Right ventricle myocardium superior (tissue), 1 donor: ENCODE measurements around the gene LIFR. TPM values are rescaled to one million over a fixed set of nuclear protein-coding genes. Genes with fewer than 3 reads are reported as not detected.

Source experiments
- ATAC-seq: fragments of 200-7000 bp; cut with Tn5 transposase; one replicate; pipeline ENCODE4 v1.9.1; 2020; ENCODE audit warnings: mild to moderate bottlenecking; ENCODE audit not compliant: poor library complexity
- DNase-seq: peaks from one replicate; pipeline ENCODE4 v3.0.0-alpha.2; 2020
- intact Hi-C: fragments of 100-400 bp; cut with DNase I; formaldehyde crosslinking; loops from one replicate; pipeline ENCODE4 v1.11.2; 2022
- total RNA-seq: library from RNA; stranded (reverse); fragmentation: NEBNext Ultra II Directional; extraction: Animal tissue kit (Norgen Biotek cat#: 25700); gene quantifications from one replicate; pipeline ENCODE4 v1.2.1, GENCODE V29; 2021
- donor health status: DM: no; HTN: yes; CAD: no; lungs with severe emphysema.

LIFR gene
- total RNA-seq, 1 donor from 2014 or later = 53.2 TPM

DNA sequence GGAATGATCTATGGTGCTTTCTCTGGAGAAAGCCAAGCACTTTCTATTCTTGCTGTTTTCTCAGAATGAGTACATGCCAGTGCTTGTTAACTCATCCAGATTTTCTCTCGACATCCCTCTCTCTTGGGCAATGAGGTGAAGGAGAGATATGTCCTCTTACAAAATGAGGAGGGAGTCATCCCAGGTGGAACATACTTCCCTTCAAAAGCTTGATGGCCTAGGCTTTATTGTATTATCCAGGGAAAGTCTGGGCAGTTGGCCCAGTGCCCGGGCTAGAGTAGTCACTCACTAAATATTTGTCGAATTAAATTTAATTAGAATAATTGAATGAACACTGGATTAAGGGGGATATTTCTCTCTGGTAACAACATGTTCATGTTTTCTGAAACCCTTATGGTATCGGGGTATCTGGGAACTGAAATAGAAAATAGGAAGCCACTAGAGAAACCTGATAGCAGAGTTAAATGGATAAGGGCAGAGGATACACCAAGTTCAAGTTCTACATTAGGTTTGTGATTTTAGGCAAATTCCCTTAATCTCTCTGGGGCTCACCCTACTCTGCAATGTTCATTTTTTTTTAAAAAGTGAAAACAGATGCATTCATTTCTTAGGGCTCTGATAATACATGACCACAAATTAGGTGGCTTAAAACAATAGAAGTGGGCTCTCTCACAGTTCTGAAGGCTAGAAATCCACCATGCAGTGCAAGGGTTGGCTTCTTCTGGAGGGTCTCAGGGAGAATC lies 99.6 kb downstream of the LIFR start:
- no peak for ATAC-seq

DNA sequence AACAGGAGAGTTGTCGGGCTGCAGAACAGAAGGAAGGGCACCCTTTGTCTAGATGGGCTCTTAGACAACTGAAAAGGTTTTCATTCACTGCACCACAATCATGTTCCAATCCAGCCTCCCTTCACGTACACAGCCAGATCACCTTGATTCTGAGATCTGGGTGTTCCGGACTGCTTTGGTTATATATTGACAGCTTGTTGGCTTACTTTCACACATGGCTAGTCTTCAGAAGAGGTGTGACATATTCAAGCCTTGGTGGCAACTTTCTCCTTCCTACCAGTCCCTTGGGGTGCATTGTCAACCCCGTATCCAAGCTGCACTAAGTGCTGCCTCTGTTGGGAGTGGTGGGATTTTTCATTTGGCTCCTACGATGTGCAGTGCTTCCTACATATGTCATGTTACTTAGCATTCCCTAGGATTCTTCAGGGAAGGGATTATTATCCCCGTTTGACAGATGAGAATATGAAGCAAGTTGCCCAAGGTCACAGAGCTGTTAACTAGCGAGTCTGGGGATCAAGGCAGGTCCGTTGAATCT lies 100.6 kb downstream of the LIFR start:
- no peak for ATAC-seq
- intact Hi-C loops = no loop called here
- DNase-seq = no peak

More for the DNA sequence above, 99.6 kb downstream of the LIFR start:
- no peak for DNase-seq
- intact Hi-C loops = no loop called here

DNA sequence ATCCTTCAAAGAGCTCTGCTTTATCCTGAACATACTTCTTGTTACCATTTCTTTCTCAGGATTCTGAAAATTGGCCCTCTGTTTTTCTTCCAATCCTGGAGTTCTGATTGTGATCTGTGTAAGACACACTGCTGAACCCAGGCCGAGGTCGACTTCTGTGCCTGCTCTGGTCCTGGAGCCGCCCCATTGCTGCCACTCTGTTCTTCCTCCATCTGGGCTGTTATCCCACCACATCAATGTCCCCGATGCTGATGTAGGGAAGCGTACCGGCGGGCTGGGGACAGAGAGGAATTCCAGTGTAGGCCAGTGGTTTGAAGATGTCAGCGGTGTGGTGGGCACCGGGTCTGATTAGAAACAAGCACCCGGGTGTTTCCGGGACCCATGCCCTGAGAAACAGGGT lies 102.5 kb downstream of the LIFR start:
- intact Hi-C loops = no loop called here
- DNase-seq = peak; percentile 29
- ATAC-seq = no peak

DNA sequence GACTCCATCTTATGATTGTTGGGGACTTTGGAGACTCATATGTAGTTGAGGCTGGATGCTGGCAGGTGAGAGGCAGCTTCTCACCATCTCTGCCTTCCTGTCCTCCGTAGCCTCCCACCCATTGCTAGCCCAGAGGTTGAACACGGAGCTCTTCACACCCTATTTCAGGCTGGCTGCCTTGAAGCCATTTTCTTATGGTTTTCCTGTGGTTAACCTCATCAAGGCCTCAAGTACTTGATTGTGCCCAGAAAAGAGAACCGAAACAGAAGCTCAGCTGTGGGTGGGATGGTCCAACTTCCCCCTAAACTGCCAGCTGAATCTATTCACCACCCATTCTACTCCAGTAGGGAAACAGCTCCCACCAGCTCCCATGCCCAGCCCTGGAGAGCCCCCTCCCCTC lies 102.9 kb downstream of the LIFR start:
- intact Hi-C loops = no loop called here
- DNase-seq = peak; percentile 13
- no peak for ATAC-seq

DNA sequence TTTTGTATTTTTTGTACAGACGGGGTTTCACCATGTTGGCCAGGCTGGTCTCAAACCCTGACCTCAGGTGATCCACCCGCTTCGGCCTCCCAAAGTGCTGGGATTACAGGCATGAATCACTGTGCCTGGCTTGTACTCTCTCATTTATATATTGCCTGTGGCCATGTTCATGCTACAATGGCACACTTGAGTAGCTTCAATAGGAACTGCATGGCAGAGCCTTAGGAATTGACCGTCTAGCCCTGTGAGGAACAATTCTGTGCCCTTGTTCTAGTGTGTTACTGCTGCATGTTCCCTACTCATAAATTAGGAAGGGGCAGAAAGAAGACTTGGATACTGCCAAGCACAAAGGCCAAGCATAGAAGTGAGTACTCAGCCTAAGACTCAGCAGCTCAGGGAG lies 104.2 kb downstream of the LIFR start:
- intact Hi-C loops = no loop called here
- no peak for ATAC-seq

DNA sequence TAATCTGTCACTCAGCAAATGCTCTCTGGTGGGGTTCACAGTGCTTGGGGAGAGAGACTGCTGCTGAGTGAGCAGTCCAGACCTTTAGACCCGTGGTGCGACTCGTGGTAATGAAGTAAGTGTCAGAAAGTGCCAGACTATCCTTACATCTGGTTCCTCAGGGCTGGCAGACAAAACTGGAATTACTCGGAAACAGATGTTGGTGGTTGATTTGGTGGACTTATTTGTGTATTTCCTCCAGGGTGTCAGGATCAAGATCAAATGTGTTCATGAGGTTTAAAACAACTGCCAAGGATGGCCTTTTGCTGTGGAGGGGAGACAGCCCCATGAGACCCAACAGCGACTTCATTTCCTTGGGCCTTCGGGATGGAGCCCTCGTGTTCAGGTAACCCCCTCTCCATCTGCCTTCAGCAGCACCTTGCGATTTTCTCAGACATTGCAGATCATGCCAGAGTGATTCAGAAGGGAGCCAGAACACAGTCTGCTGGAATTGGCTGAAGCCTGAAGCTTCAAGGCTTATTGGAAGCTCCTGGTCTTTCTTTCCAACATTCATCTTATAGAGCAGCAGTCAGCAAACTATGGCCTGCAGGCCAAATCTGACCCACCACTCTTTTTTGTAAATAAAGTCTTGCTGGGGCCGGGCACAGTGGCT lies 105.2 kb downstream of the LIFR start:
- ATAC-seq = peak; percentile 25
- intact Hi-C loops = no loop called here
- DNase-seq = no peak

More for the DNA sequence above, 104.2 kb downstream of the LIFR start:
- DNase-seq = no peak

DNA sequence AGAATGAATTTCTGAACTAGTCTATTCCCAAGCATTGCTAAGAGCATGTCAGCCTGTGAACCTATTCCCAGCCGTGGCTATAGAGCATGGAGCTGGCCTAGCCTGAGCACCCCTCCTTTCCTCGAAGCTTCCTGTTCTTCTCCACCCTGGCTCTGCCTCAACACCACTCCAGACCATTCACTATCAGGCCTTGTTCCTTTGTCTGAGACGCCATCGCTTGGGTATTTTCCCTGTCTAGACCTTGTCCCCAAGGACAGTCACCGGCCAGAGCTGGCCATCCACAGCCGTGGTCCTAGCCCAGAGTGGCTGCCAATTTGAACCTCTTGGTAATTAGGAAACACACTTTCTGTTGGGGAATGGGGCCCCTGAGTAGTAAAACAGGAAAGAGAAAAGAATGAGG lies 105.8 kb downstream of the LIFR start:
- intact Hi-C loops = no loop called here
- DNase-seq = peak; percentile 29
- ATAC-seq = peak; percentile 28

DNA sequence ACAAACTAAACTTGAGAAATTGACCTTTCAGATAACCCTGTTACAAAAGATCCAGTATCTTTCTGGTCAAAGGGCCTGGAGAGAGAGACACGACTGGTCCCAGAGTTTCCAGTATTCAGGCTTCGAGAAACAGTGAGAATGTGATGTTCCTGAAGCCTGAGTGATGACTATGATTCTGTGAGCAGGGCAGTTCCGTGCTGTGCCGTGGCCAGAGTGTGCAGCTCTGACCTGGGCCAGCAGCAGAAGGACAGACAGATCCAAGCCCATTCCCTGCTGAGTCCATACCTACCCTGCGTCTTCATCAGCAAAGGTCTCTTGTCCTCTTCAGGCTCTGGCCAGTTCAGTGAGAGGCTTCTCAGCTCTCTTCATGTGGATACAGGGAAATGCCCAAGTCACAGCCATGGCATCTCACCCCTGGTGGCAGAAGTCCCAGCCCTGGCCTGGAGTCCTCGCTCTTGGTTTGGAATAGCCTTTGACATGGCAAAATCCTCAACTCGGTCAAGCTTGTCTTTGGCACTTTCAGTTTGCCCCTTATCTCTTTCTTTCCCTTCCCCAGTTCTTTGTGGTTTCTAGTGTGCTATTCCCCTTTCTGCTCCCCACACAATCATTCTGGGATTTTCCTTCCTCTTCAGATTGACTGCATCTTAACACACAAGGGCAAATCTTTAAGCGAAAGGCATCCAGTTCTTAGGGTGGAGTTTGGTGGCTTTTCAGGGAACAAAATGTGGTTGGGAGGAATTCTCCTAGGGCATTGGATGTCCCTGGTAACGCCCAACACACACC lies 107.7 kb downstream of the LIFR start:
- ATAC-seq (peak; percentile 12), DNase-seq (no peak)
- intact Hi-C loops = loop anchor here (10.0 kb wide), 1 partner anchor 66 kb away; no protein-coding TSS in a partner anchor

DNA sequence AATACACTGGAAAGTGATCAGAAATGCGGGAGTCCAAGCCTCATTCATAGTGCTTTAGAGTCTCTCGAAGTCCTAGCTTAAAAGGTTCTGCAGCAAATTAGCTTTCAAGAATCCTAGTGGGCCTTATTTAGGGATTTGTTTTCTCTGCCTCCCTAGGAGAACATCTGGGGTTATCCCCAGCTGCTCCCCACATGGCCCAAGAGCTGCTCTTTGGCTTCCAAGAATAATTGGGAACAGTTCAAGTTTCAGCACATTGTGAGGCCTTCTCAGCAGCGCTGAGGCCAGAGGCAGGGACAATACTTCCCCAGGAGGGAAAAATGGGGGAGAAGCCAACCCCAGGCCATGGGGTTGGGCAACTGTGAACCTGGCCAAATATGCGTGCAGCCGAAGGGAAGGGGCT lies 108.7 kb downstream of the LIFR start:
- DNase-seq = peak; percentile 56
- intact Hi-C loops = loop anchor here (10.0 kb wide), 1 partner anchor 67 kb away; no protein-coding TSS in a partner anchor
- peak; percentile 81 for ATAC-seq

DNA sequence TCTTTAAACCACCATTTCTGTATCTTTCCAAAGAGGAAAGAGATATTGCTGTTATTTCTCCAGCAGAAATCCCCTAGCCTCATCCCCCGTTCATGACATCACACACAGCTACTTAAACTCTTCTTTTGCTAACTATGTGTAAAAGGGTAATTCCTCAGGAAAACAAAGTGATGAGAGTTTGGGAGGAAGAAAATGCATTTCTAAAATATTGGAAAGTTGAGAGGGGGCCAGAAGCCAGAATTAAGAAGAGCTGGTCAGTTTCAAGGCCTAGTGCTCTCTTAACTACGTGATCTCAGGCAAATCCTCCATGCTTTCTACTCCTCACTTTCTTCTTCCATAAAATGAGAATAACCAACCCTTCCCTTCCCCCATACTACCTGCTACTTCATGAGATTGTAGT lies 109.4 kb downstream of the LIFR start:
- intact Hi-C loops = loop anchor here (10.0 kb wide), 1 partner anchor 68 kb away; no protein-coding TSS in a partner anchor
- ATAC-seq = no peak
- DNase-seq = no peak

DNA sequence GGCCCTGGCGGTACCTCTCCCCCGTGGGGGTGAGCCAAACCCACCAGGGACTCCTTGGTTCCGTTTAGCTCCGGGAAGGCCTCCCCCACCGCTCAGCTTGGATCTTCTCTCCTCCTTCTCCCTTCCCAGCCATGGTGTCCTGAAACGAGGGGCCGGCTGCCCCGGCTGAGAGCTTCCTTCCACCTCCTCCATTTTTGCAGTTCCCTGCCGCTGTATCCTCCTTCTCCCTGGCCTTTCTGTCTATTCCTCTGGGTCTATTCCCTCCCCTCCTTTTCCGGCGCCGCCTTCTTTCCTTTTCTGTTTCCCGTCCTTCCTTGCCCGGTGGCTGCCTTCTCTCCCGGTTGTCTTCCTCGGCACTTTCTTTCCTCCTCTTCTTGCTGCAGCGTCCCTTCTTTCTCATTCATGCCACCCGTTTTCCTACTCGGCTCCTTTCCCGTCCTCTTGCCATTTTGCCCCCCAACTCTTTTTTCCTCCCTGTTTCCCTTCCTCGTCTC lies 110.4 kb downstream of the LIFR start:
- intact Hi-C loops = loop anchor here (10.0 kb wide), 1 partner anchor 69 kb away; no protein-coding TSS in a partner anchor

DNA sequence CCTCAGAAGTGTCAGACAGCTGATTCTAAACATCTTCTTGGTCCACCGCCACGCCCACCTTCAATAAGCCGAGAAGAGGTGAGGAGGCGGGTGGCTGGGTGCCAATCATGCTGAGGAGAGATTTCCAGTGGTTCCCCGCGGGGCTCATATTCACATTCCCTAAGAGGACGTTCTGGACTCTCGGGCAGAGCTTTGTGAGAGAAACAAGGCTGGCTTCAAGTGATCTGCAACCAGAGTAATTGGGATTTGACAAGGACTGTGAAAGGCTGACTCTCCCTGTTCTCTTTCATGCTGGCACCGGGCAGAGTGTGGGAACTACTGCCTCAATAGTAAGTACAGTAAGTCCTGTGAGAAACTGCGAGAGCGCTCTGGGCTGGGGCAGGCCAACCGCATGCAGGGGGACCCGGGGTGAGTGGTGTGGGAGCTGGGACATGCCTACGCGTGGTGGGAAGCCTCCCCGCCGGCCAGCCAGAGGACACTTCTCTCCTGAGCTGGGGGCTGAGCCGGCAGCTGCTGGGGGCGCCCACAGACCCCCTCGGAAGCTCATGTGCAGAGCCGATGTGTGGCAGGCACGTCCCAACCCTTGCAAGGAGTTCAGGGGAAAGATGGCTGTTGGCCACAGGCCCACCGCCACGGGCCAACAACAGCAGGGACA lies 110.9 kb downstream of the LIFR start:
- no peak for DNase-seq
- ATAC-seq = no peak
- intact Hi-C loops = loop anchor here (10.0 kb wide), 1 partner anchor 69 kb away; no protein-coding TSS in a partner anchor

More for the DNA sequence above, 110.4 kb downstream of the LIFR start:
- DNase-seq (no peak), ATAC-seq (no peak)

DNA sequence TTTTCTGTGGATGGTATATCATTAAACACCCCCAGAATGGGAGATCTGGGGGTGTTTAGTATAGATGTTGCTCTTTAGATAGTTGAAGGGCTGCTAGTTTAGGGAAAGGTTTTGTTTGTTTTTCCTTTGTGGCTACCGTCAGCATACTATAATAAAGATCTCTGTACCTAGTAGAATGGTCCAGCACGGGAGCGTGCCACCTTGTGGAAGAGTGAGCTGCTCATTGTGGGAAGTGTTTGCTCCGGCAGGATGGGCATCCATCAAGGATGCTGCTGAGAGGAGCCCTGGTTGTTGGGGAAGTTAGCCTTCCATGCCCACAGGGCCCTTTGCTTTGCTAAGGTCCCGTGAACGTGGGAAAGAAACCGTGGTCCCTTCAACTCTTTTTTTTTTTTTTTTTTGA lies 113.1 kb downstream of the LIFR start:
- intact Hi-C loops = loop anchor here (5.0 to 10.0 kb wide), 2 partner anchors 71 to 364 kb away; no protein-coding TSS in a partner anchor
- DNase-seq (no peak), ATAC-seq (no peak)

DNA sequence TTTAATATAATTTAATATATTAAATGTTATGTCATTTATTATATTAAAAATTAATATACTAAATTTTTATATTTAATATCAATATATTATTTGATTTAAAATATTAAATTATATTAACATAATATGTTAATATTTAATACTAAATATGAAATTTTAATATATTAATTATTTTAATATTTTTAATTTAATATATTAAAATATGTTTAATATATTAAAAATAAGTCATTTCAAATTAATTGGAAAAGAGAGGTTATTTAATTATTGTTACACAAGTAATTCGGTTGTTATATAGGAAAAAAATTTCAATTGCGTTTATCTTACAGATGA lies 114.2 kb downstream of the LIFR start:
- DNase-seq = no peak
- ATAC-seq = no peak
- intact Hi-C loops = loop anchor here (5.0 to 10.0 kb wide), 2 partner anchors 73 to 365 kb away; no protein-coding TSS in a partner anchor

DNA sequence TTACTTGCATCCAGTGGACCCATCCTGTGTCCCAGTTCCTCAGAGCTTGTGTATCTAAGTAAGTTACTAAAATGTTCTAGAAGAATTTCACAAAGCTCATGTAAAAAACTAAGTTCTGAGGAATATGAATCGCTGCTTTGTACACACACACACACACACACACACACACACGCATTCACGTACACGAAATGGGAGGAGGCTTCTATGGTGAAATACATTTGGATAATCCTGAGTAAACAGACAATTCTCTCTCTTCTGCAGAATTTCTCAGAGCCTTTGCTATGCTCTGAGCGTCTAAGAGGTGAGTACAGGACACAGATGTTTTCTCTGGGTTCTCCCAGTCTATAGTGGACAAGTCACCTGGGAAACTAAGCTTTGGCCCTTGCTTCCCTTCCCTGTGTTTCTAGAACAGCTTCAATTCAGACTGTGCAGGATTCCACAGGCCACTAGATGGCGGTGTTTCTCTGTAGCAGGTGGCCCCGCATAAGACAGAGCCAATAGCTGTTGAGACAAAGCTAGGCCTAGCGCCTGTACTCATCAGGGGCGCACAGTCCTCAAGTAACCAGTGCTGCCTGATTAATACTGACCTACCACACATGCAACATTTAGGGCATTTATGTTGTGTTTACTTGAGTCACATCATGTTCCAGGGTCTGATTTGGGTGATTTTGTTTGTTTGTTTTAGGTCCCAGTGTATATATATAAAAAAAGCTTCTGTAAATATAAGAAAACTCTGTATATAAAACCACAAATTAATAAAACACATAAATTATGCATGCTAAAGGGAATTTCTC lies 114.8 kb downstream of the LIFR start:
- DNase-seq (peak; percentile 88), ATAC-seq (peak; percentile 98)
- intact Hi-C loops = loop anchor here (2.0 to 10.0 kb wide), 3 partner anchors 73 to 366 kb away; no protein-coding TSS in a partner anchor

DNA sequence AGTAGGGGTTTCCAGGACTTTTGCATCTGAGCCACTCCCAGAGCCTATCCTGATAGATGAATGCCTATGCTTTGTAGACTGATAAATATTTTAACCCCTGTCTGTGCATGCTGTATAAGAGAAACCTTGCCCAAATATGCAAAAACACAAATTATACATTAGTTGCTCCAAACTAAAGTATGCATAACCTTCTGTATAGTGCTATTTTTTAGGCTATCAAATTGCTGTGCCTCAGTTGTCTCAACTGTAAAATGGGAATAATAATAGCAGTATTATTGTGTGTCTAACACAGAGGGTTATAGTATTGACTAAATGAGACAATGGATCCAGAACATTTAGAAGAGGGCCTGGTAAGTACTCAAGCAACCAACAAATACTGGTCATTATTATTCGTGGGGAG lies 117.7 kb downstream of the LIFR start:
- DNase-seq (no peak), ATAC-seq (no peak)
- intact Hi-C loops = no loop called here

DNA sequence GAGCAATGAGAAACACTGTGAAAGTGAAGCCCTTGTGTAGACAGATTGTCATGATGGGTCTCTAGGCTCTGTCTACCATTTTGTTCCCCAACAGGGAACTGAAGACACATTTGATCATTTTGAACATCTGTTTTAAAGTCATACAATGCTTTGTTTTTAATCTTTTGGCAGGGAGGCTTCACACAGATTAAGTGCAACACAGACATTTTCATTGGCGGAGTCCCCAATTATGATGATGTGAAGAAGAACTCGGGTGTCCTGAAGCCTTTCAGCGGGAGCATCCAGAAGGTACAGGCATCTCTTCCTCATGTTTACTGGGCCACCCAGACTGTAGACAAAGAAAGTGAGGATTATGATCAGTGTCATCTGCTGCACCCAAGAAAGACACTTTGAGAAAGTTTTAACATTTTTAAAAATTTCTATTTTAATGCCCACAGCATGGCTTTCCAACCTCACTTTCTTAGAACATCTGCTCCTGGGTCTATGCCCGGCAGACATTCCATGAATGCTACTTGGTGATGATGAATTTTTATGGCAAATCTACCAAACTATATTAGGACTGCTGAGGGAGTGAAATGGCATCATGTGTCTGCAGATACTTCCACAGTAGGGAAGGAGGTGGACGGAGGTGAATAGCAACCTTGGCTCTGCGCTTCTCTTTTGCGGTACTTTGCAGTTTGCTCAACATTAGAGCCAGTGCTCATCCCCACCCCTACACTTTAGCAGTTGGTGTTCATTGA lies 121.3 kb downstream of the LIFR start:
- ATAC-seq = no peak
- intact Hi-C loops = no loop called here
- no peak for DNase-seq
